ENCODE data around the gene VENTX.
"Not testable (repeated sequence)": the region's sequence is repeated elsewhere in the genome, so short reads cannot be mapped to it uniquely, and the experiment has no call there.

The VENTX gene

DNA sequence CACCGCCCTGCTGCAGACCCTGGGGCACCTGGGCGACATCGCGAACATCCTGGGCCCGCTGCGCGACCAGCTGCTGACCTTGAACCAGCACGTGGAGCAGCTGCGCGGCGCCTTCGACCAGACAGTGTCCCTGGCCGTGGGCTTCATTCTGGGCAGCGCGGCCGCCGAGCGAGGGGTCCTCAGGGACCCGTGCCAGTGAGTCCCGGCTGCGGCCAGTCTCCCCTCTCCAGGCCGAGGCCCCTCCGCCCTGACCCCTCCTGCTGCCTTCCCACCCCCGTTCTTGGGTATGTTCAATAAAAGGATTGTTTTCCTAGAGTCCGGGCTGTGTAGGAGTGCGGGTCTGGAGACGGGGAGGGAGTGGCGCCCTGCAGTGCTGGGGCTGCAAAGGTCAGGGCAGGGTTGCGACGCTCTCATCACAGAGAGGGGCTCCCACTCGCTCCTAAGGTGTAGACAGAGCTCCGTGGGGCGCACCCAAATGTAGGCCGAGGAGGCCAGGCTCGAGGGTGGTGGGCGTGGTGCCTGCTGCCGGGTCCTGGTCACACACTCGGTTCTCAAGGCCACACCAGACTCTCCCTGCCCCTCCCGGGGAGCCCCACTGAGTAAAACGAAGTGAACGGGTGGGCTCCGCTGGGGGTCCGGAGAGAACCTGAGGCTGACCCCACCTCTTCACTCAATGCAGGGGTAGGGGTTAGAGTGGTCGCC is 6.3 kb upstream of the VENTX start:
- Histone ChIP-seq H3K36me3 (no peaks in the 10 kb centered on the region), H3K9me3 (no peaks in the 10 kb centered on the region; the same call in 1 of the 2 replicates), H3K4me3 (no peak overlapping the region), H3K4me2 (peak overlapping the region; percentile 73), H3K27me3 (peaks cover 98% of the 10 kb centered on the region), H3K9ac (no peak overlapping the region), H4K20me1 (peaks cover 36% of the 10 kb centered on the region), H3K27ac (no peak overlapping the region), H3K4me1 (peaks cover 44% of the 10 kb centered on the region)
- no peak for TF ChIP-seq Cebpa-rat (IDR thresholded peaks at IDR 0.05)

DNA sequence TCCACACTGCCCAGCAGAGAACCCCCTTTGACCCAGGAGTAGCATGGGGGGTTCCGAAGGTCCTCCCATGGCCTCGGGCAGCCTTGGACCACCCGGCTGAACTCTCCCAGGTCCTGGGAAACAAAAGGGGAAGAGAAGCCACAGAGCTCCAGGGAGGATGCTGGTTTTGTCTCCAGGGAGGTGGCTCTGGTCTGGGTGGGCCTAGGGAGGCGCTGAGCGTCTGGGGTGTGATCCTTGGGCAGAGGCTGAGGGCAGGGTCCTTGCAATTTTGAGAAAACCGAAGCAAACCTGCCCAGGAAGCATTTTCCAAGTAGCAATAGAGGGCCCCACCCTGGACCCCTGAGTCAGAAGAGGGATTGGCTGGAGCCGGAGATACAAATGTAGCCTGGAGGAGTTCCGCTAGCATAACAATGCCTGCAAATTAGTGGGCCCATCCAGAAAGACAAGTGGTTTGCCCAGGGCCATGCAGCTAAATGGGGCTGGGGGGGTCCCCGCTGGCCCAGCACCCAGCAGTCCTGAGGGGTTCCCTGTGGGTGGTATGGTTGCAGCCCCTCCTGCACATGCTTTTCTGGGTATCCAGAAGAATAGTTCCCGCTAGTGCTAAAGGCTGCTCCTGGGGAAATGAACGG is 5.6 kb upstream of the VENTX start:
- peak overlapping the region; percentile 40; the same call in 1 of the 2 replicates for H3K4me2 ChIP-seq
- H3K9ac ChIP-seq = no peak overlapping the region
- H3K9me3 ChIP-seq = no peaks in the 10 kb centered on the region; the same call in 1 of the 2 replicates
- peaks cover 98% of the 10 kb centered on the region for H3K27me3 ChIP-seq
- TF ChIP-seq Cebpa-rat (IDR thresholded peaks at IDR 0.05) = no peak
- no peak overlapping the region for H3K27ac ChIP-seq
- peaks cover 44% of the 10 kb centered on the region for H3K4me1 ChIP-seq
- no peak overlapping the region for H3K4me3 ChIP-seq
- H4K20me1 ChIP-seq = peaks cover 36% of the 10 kb centered on the region
- no peaks in the 10 kb centered on the region for H3K36me3 ChIP-seq

DNA sequence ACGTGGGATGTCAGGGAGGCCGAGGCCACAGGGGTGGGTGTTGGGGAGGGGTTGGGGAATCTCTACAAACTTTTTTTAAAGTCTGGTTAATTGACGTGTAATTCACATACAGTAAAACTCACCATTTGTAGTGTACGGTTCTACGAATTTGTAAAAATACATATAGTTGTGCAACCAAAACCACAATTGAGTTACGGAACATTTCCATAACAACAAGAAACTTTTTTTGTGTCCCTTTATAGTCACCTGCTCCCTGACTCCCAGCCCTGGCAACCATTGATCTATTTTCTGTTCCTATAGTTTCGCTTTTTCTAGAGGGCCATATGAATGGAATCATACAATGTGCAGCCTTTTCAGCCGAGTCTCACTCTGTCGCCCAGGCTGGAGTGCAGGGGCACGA is 2.9 kb upstream of the VENTX start:
- not testable (repeated sequence) for H3K4me3 ChIP-seq, H3K36me3 ChIP-seq, H3K27ac ChIP-seq, H3K9me3 ChIP-seq, H3K9ac ChIP-seq, H3K4me2 ChIP-seq
- Histone ChIP-seq H3K4me1 (peaks cover 53% of the 10 kb centered on the region), H4K20me1 (peaks cover 47% of the 10 kb centered on the region), H3K27me3 (peaks cover 97% of the 10 kb centered on the region)

DNA sequence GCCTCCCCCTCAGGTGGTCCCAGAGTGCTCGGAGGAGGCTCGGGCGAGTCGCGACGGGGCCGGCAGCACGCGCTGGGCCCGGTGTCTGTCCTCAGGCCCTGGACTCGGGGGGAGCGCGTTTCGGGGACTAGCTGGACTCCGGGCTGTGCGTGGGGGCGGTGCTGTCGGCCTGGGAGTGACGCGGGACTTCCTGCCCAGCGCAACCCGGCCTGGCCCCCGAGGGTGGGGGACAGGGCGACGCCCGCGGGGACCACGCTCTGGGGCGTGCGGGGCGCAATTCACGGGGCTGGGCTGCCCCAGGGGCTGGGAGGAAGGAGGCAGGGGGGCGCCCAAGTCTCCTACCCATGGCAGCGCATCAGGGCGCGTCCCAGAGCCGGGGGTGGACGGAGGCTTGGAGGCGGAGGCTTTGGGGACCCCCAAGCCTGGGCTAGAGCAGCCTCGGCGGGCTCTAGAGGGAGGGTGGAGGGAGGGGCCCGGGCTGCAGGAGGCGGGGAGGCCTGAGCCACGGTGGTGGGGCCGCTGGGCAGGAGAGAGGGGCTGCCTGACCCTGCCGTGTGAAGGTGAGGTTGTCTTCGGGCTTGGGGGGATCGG is 2.3 kb upstream of the VENTX start:
- H3K4me3 ChIP-seq = no peak overlapping the region
- no peaks in the 10 kb centered on the region for H3K36me3 ChIP-seq
- no peak overlapping the region for H3K9ac ChIP-seq
- H3K27me3 ChIP-seq = peaks cover 96% of the 10 kb centered on the region
- TF ChIP-seq Cebpa-rat (IDR thresholded peaks at IDR 0.05) = no peak
- peak overlapping the region; percentile 36; the same call in 1 of the 2 replicates for H3K4me2 ChIP-seq
- no peaks in the 10 kb centered on the region; the same call in 1 of the 2 replicates for H3K9me3 ChIP-seq
- peaks cover 47% of the 10 kb centered on the region for H4K20me1 ChIP-seq
- no peak overlapping the region for H3K27ac ChIP-seq
- H3K4me1 ChIP-seq = peaks cover 57% of the 10 kb centered on the region

DNA sequence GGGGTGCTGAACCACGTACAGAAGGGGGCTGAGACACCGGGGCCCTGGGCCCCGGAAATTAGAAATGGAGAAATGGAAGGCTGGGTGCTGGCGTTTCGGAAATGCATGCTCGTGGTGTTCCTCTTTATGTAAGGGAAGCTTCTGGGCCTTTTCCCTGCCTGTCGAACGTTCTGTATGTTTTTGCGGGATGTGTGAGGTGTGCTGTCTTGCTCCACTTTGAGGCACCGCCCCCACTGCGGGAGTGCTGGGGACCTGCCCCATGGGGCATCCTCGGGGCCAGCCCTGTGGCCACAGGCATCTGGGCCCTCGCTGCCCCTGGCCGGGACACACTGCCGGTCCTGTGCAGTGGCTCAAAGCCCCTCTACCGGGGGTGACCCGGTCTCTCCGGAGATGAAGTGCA is 1.7 kb upstream of the VENTX start:
- H3K27me3 ChIP-seq = peaks cover 91% of the 10 kb centered on the region
- no peak overlapping the region for H3K27ac ChIP-seq
- H3K36me3 ChIP-seq = no peaks in the 10 kb centered on the region
- H3K9ac ChIP-seq = no peak overlapping the region
- no peak overlapping the region for H3K4me3 ChIP-seq
- TF ChIP-seq Cebpa-rat (IDR thresholded peaks at IDR 0.05) = no peak
- peaks cover 59% of the 10 kb centered on the region for H3K4me1 ChIP-seq
- H3K4me2 ChIP-seq = no peak overlapping the region; the same call in 1 of the 2 replicates
- H4K20me1 ChIP-seq = peaks cover 47% of the 10 kb centered on the region
- H3K9me3 ChIP-seq = no peaks in the 10 kb centered on the region

GRCh38 chr10:133236401-133237240 is 1.0 kb upstream of the VENTX start:
- Histone ChIP-seq H3K27ac (no peak overlapping the region), H3K9me3 (no peaks in the 10 kb centered on the region), H4K20me1 (peaks cover 41% of the 10 kb centered on the region), H3K4me2 (peak overlapping the region; percentile 40; the same call in 1 of the 2 replicates), H3K4me3 (0 out of 2 replicates have a peak overlapping the region, but pooled peaks have one; percentile 25), H3K4me1 (peaks cover 60% of the 10 kb centered on the region), H3K9ac (no peak overlapping the region), H3K36me3 (no peaks in the 10 kb centered on the region), H3K27me3 (peaks cover 91% of the 10 kb centered on the region)
- no peak for TF ChIP-seq Cebpa-rat (IDR thresholded peaks at IDR 0.05)

GRCh38 chr10:133237241-133237587 is 441 bp upstream of the VENTX start:
- peaks cover 90% of the 10 kb centered on the region for H3K27me3 ChIP-seq
- 0 out of 2 replicates have a peak overlapping the region, but pooled peaks have one; percentile 25 for H3K4me3 ChIP-seq
- TF ChIP-seq Cebpa-rat (IDR thresholded peaks at IDR 0.05) = no peak
- peak overlapping the region; percentile 40; the same call in 1 of the 2 replicates for H3K4me2 ChIP-seq
- H3K4me1 ChIP-seq = peaks cover 60% of the 10 kb centered on the region
- no peak overlapping the region for H3K27ac ChIP-seq
- H3K36me3 ChIP-seq = no peaks in the 10 kb centered on the region
- H3K9ac ChIP-seq = no peak overlapping the region
- H3K9me3 ChIP-seq = no peaks in the 10 kb centered on the region
- peaks cover 37% of the 10 kb centered on the region for H4K20me1 ChIP-seq

DNA sequence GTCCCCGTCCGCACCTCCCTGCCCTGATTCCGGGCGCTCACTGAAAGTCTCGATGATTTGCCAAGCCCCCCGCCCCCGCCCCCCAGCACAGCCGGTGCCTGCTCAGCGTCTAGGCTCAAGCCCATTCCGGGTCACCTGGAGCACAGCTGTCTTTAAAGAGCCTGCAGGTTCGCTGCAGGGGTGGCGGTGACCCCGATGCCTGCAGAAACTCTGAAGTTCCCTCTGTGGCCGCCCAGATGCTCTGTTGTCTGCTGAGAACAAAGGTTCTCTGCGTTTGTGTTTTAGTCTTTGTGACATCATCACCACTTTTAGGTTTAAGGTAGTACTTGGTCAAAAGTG is 780 bp downstream of the VENTX start:
- H3K27me3 ChIP-seq = peaks cover 84% of the 10 kb centered on the region
- no peaks in the 10 kb centered on the region for H3K9me3 ChIP-seq
- no peaks in the 10 kb centered on the region for H3K36me3 ChIP-seq
- no peak overlapping the region for H3K4me3 ChIP-seq
- no peak for TF ChIP-seq Cebpa-rat (IDR thresholded peaks at IDR 0.05)
- H3K27ac ChIP-seq = no peak overlapping the region
- H3K4me2 ChIP-seq = peak overlapping the region; percentile 22; the same call in 1 of the 2 replicates
- no peak overlapping the region for H3K9ac ChIP-seq
- H4K20me1 ChIP-seq = peaks cover 32% of the 10 kb centered on the region
- H3K4me1 ChIP-seq = peaks cover 70% of the 10 kb centered on the region

- no peak for TF ChIP-seq Cebpa-rat (IDR thresholded peaks at IDR 0.05)
- Histone ChIP-seq H4K20me1 (peaks cover 27% of the 10 kb centered on the region), H3K4me3 (no peak overlapping the region), H3K9ac (no peak overlapping the region), H3K4me1 (peaks cover 84% of the 10 kb centered on the region), H3K27ac (no peak overlapping the region), H3K4me2 (peak overlapping the region; percentile 96), H3K27me3 (peaks cover 75% of the 10 kb centered on the region), H3K9me3 (no peaks in the 10 kb centered on the region), H3K36me3 (no peaks in the 10 kb centered on the region)
Observed at GRCh38 chr10:133239990-133240389, 2.3 kb downstream of the VENTX start.

All from BLaER1 (cell line).